GM23338 (cell line): ENCODE results near the gene LAMB3. TPM values are rescaled to one million over a fixed set of nuclear protein-coding genes. Genes with fewer than 3 reads are reported as not detected.

ENCODE experiments used
- ATAC-seq: fragments of 200-7000 bp; cut with Tn5 transposase; 3 replicates; pipeline ENCODE4 v1.9.1; 2020
- DNase-seq: peaks from one replicate; pipeline ENCODE4 v3.0.0-alpha.2; 2015; ENCODE audit warnings: low spot score
- H2AFZ ChIP-seq: fragments of 200-600 bp; sonication (generic); 2 replicates; pipeline ENCODE4 v1.8.0; 2016; ENCODE audit warnings: antibody characterized with exemption, mild to moderate bottlenecking, moderate library complexity
- H3F3A ChIP-seq: fragments of 200-600 bp; sonication (generic); replicated peaks from 2 replicates; pipeline ENCODE4 v1.8.0; 2017; ENCODE audit warnings: antibody characterized with exemption, mixed run types, low read depth
- H3K27ac ChIP-seq: fragments of 200-600 bp; sonication (generic); 2 replicates; pipeline ENCODE4 v1.6.1; 2016; ENCODE audit warnings: low read depth
- H3K27me3 ChIP-seq: fragments of 200-600 bp; sonication (generic); 2 replicates; pipeline ENCODE4 v1.8.0; 2016; ENCODE audit warnings: mild to moderate bottlenecking, mixed run types, moderate library complexity; ENCODE audit not compliant: insufficient read depth
- H3K36me3 ChIP-seq: fragments of 200-600 bp; sonication (generic); 2 replicates; pipeline ENCODE4 v1.8.0; 2016; ENCODE audit warnings: mild to moderate bottlenecking; ENCODE audit not compliant: insufficient read depth
- H3K4me1 ChIP-seq: fragments of 200-600 bp; sonication (generic); 2 replicates; pipeline ENCODE4 v1.8.0; 2016; ENCODE audit warnings: mild to moderate bottlenecking, moderate library complexity; ENCODE audit not compliant: insufficient read depth
- H3K4me2 ChIP-seq: fragments of 200-600 bp; sonication (generic); 2 replicates; pipeline ENCODE4 v1.7.1; 2017; ENCODE audit warnings: mixed run types
- H3K4me3 ChIP-seq: fragments of 200-600 bp; sonication (generic); 2 replicates; pipeline ENCODE4 v1.6.1; 2016; ENCODE audit warnings: mixed run types
- H3K79me2 ChIP-seq: fragments of 200-600 bp; sonication (generic); replicated peaks from 2 replicates; pipeline ENCODE4 v1.8.0; 2017; ENCODE audit warnings: mild to moderate bottlenecking; ENCODE audit not compliant: insufficient read depth
- H3K9me2 ChIP-seq: fragments of 200-600 bp; sonication (generic); 2 replicates; pipeline ENCODE4 v1.8.0; 2017; ENCODE audit not compliant: insufficient read depth
- H4K20me1 ChIP-seq: fragments of 200-600 bp; sonication (generic); replicated peaks from 2 replicates; pipeline ENCODE4 v1.8.0; 2017; ENCODE audit warnings: mild to moderate bottlenecking; ENCODE audit not compliant: insufficient read depth
- H3K27ac Mint-ChIP-seq: 2 replicates; pipeline ENCODE4 v1.8.0; 2020; ENCODE audit warnings: inconsistent platforms, mild to moderate bottlenecking, moderate library complexity, mixed read lengths
- H3K27me3 Mint-ChIP-seq: 3 replicates; pipeline ENCODE4 v1.8.0; 2022; ENCODE audit warnings: low read depth, mild to moderate bottlenecking, moderate library complexity, mixed read lengths, inconsistent platforms; ENCODE audit not compliant: insufficient read depth, poor library complexity
- H3K36me3 Mint-ChIP-seq: 3 replicates; pipeline ENCODE4 v1.8.0; 2021; ENCODE audit warnings: low read depth, mild to moderate bottlenecking, inconsistent platforms, moderate library complexity, mixed read lengths
- H3K4me1 Mint-ChIP-seq: 3 replicates; pipeline ENCODE4 v1.8.0; 2020; ENCODE audit warnings: mild to moderate bottlenecking, inconsistent platforms, mixed read lengths
- H3K4me3 Mint-ChIP-seq: 3 replicates; pipeline ENCODE4 v1.8.0; 2021; ENCODE audit warnings: moderate library complexity, mild to moderate bottlenecking, inconsistent platforms, mixed read lengths
- H3K9me3 Mint-ChIP-seq: 3 replicates; pipeline ENCODE4 v1.8.0; 2020; ENCODE audit warnings: moderate library complexity, mild to moderate bottlenecking, inconsistent platforms, mixed read lengths
- CREB1 ChIP-seq: fragments of 250-450 bp; sonication (Bioruptor Pico); IDR thresholded peaks from 2 replicates; pipeline ENCODE4 v1.5.0; 2020; ENCODE audit warnings: low read depth, mild to moderate bottlenecking, moderate library complexity
- CTCF ChIP-seq, 2 experiments: fragments of 200-600 bp in 1 of 2; sonication (generic) in 1 of 2; conservative IDR thresholded peaks; 2 replicates each; pipeline versions ENCODE4 v1.5.1 to v1.6.1; 2016 to 2017; ENCODE audit warnings: antibody characterized with exemption in 2 of 2, low read depth in 2 of 2, mild to moderate bottlenecking in 2 of 2, moderate library complexity in 1 of 2
- EZH2 ChIP-seq: fragments of 200-600 bp; sonication (generic); IDR thresholded peaks from one replicate; pipeline ENCODE4 v1.8.0; 2017; ENCODE audit warnings: antibody characterized with exemption, mild to moderate bottlenecking, low read depth; ENCODE audit not compliant: unreplicated experiment
- EZH2phosphoT487 ChIP-seq: fragments of 200-600 bp; sonication (generic); IDR thresholded peaks from one replicate; pipeline ENCODE4 v1.8.1; 2018; ENCODE audit warnings: antibody characterized with exemption; ENCODE audit not compliant: unreplicated experiment
- JUNB ChIP-seq: IDR thresholded peaks from one replicate; pipeline ENCODE4 v1.6.1; 2016; ENCODE audit warnings: antibody characterized with exemption; ENCODE audit not compliant: unreplicated experiment
- NANOG ChIP-seq: IDR thresholded peaks from 2 replicates; pipeline ENCODE4 v1.6.1; 2016; ENCODE audit warnings: antibody characterized with exemption, borderline replicate concordance
- POLR2AphosphoS5 ChIP-seq: IDR thresholded peaks from 2 replicates; pipeline ENCODE4 v1.6.1; 2016; ENCODE audit warnings: antibody characterized with exemption, low read depth
- REST ChIP-seq: IDR thresholded peaks from one replicate; pipeline ENCODE4 v1.6.1; 2018; ENCODE audit warnings: antibody characterized with exemption; ENCODE audit not compliant: unreplicated experiment
- STAT1 ChIP-seq: IDR thresholded peaks from one replicate; pipeline ENCODE4 v1.6.1; 2016; ENCODE audit warnings: antibody characterized with exemption; ENCODE audit not compliant: unreplicated experiment
- ZNF114 ChIP-seq: fragments of 250-450 bp; sonication (Bioruptor Pico); IDR thresholded peaks from 2 replicates; pipeline ENCODE4 v1.5.0; 2020; ENCODE audit warnings: mild to moderate bottlenecking, moderate library complexity
- ZNF331 ChIP-seq: fragments of 250-450 bp; sonication (Bioruptor Pico); IDR thresholded peaks from 2 replicates; pipeline ENCODE4 v1.5.0; 2020; ENCODE audit warnings: low read depth, mild to moderate bottlenecking, moderate library complexity
- ZNF462 ChIP-seq: fragments of 250-450 bp; sonication (Bioruptor Pico); IDR thresholded peaks from 2 replicates; pipeline ENCODE4 v1.5.0; 2020; ENCODE audit warnings: mild to moderate bottlenecking, moderate library complexity
- polyA plus RNA-seq: library from polyadenylated mRNA; unstranded; fragments of >200 nt; fragmentation: Nextera tagmentation; extraction: Ambion mirVana; gene quantifications from 2 replicates; pipeline ENCODE4 v1.2.1, GENCODE V29; 2016
- total RNA-seq: library from RNA; depleted of rRNA; stranded (reverse); fragments of >200 nt; shearing (Covaris generic); gene quantifications from 2 replicates; pipeline ENCODE4 v1.2.3, GENCODE V29; 2014
- TF ChIP-seq, protein P1 (sequence below): IDR thresholded peaks from 2 replicates; pipeline ENCODE4 v1.6.1; 2016; ENCODE audit warnings: antibody characterized with exemption

The LAMB3 gene
- total and polyA plus RNA-seq, 2 experiments from 2014 or later: 0.05 to 0.52 TPM

DNA sequence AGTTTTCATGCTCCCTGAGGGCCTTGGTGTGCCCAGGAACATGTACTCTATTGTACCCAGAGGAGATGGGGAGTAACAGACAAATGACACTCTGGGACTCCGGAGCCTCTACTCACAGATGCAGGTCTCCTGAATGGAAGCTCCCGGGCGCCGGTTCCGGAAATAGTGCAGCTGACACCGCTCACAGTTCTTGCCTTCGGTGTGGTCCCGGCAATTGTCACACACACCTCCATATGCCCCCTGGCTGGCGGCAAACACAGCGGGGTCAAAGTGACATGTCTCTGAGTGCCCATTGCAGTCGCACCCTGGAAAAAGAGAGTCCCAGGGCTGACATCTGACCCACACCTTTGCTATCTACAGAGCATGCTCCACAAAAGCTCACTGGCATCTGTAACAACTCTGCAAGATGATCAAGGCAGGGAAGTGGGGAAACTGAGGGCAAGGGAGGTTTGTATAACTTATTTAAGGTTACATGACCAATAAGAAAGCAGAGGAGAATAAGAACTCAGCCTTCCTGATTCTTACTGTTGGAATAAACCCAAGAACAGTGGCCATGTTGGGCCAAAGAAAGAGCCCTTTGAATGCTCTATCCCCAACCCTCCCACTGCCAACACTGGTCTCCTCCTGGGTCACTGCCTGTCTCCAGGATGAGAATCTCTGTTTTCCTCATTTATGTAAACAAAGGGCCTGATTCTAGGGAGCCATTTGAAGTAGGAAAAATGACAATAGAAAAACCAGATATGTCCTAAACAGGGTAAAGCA, 22.4 kb downstream of the LAMB3 start:
- peaks cover 9% of the 10 kb centered on the region for H3K27me3 Mint-ChIP-seq
- DNase-seq: no peak
- no peak overlapping the region for H3K27ac Mint-ChIP-seq

More for the DNA sequence above, 22.4 kb downstream of the LAMB3 start:
- peaks cover 34% of the 10 kb centered on the region for H3K4me1 Mint-ChIP-seq
- no peak overlapping the region for H3K4me3 ChIP-seq
- no peaks in the 10 kb centered on the region for H3K79me2 ChIP-seq
- H3K27me3 ChIP-seq: no peaks in the 10 kb centered on the region
- no peaks in the 10 kb centered on the region for H3F3A ChIP-seq
- no peaks in the 10 kb centered on the region; the same call in 2 of the 3 replicates for H3K9me3 Mint-ChIP-seq
- peaks cover 5% of the 10 kb centered on the region; the same call in 1 of the 2 replicates for H3K9me2 ChIP-seq
- no peak overlapping the region for H2AFZ ChIP-seq
- H3K4me1 ChIP-seq: peaks cover 15% of the 10 kb centered on the region
- ATAC-seq: no peak
- no peaks in the 10 kb centered on the region for H4K20me1 ChIP-seq
- TF ChIP-seq EZH2phosphoT487 (no peak), NANOG (no peak), CREB1 (no peak), REST (no peak), EZH2 (no peak), POLR2AphosphoS5 (no peak), ZNF462 (CRISPR knock-in tag) (no peak), STAT1 (no peak), JUNB (no peak), ZNF114 (CRISPR knock-in tag) (no peak), CTCF (conservative IDR thresholded peaks at IDR 0.05; ENCODE audit: low read depth in 2 of 2) (no peak), ZNF331 (CRISPR knock-in tag) (no peak)
- TF ChIP-seq, protein P1, sequence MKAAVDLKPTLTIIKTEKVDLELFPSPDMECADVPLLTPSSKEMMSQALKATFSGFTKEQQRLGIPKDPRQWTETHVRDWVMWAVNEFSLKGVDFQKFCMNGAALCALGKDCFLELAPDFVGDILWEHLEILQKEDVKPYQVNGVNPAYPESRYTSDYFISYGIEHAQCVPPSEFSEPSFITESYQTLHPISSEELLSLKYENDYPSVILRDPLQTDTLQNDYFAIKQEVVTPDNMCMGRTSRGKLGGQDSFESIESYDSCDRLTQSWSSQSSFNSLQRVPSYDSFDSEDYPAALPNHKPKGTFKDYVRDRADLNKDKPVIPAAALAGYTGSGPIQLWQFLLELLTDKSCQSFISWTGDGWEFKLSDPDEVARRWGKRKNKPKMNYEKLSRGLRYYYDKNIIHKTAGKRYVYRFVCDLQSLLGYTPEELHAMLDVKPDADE: no peak
- H3K36me3 Mint-ChIP-seq: no peaks in the 10 kb centered on the region; the same call in 2 of the 3 replicates
- H3K4me2 ChIP-seq: peak overlapping the region; percentile 37
- no peaks in the 10 kb centered on the region for H3K36me3 ChIP-seq
- no peak overlapping the region for H3K27ac ChIP-seq
- H3K4me3 Mint-ChIP-seq: no peak overlapping the region
